Kidney (tissue), 14 donors: Measurements from ENCODE around the gene EPHB1. TPM values are rescaled to one million over a fixed set of nuclear protein-coding genes. Genes with fewer than 3 reads are reported as not detected.

Experiments used
- DNase-seq, 5 donors: peaks; one replicate each; pipeline ENCODE4 v3.0.0-alpha.2; 2013 to 2020
- FAIRE-seq: peaks from 2 replicates; lab custom pipeline; 2012; peaks lifted over from hg19 to GRCh38; lab: Jason Lieb, UNC
- H3K27ac ChIP-seq, 2 donors: one replicate each; pipeline ENCODE4 v1.7.0; 2013; ENCODE audit warnings: low read depth in 2 of 2, low read length in 2 of 2, inconsistent platforms in 1 of 2
- H3K27me3 ChIP-seq: one replicate; pipeline ENCODE4 v1.7.1; 2013; ENCODE audit warnings: low read length, inconsistent platforms; ENCODE audit not compliant: control insufficient read depth, insufficient read depth
- H3K36me3 ChIP-seq, 3 donors: one replicate each; pipeline versions ENCODE4 v1.7.0 to v1.7.1; 2013; ENCODE audit warnings: low read length in 3 of 3, control low read depth in 1 of 3, inconsistent platforms in 1 of 3; ENCODE audit not compliant: insufficient read depth in 3 of 3, control insufficient read depth in 2 of 3
- H3K4me1 ChIP-seq, 3 donors: one replicate each; pipeline versions ENCODE4 v1.7.0 to v1.7.1; 2013; ENCODE audit warnings: low read length in 3 of 3, inconsistent platforms in 1 of 3, low read depth in 1 of 3; ENCODE audit not compliant: control insufficient read depth in 2 of 3, insufficient read depth in 2 of 3
- H3K4me3 ChIP-seq, 3 donors: one replicate each; pipeline versions ENCODE4 v1.7.0 to v1.8.1; 2013; ENCODE audit warnings: low read length in 3 of 3, control low read depth in 1 of 3, inconsistent platforms in 1 of 3
- H3K9ac ChIP-seq, 3 donors: one replicate each; pipeline versions ENCODE4 v1.7.0 to v1.7.1; 2013; ENCODE audit warnings: low read length in 3 of 3, control low read depth in 1 of 3, inconsistent platforms in 1 of 3
- H3K9me3 ChIP-seq, 3 donors: one replicate each; pipeline versions ENCODE4 v1.7.0 to v1.7.1; 2013; ENCODE audit warnings: low read length in 3 of 3, control low read depth in 1 of 3, inconsistent platforms in 1 of 3; ENCODE audit not compliant: control insufficient read depth in 2 of 3, insufficient read depth in 1 of 3
- intact Hi-C: fragments of 100-400 bp; cut with DNase I; formaldehyde crosslinking; loops from one replicate; pipeline ENCODE4 v1.11.1; 2022
- polyA plus RNA-seq: library from polyadenylated mRNA; stranded (reverse); fragments of 350-450 nt; fragmentation: Illumina TruSeq; extraction: RNeasy Lipid Tissue Mini Kit (QIAGEN cat#74804); gene quantifications from one replicate; pipeline ENCODE4 v1.2.3, GENCODE V29; 2014; ENCODE audit warnings: low read depth, low replicate concordance; ENCODE audit not compliant: insufficient read depth
- total RNA-seq: library from RNA; stranded (reverse); fragmentation: NEBNext Ultra II Directional; extraction: Animal tissue kit (Norgen Biotek cat#: 25700); gene quantifications from one replicate; pipeline ENCODE4 v1.2.1, GENCODE V29; 2021
- TF ChIP-seq, protein P1 (sequence below): IDR thresholded peaks from 3 replicates; pipeline ENCODE4 v1.5.1; 2012; ENCODE audit warnings: mild to moderate bottlenecking, moderate library complexity, borderline replicate concordance; ENCODE audit not compliant: insufficient read depth; ENCODE audit errors: extremely low read depth
- donor health status: control.
- donor health status: control.
- donor health status: control.
- donor health status: control.
- donor health status: control.
- donor health status: DM: yes; HTN: yes; CAD: no.
- donor health status: Normal renal cell carcinoma (clear cell type).

EPHB1 gene
- total and polyA plus RNA-seq, 2 donors from 2014 or later, result 0.39 to 3.2 TPM

GRCh38 chr3:134939978-134940377 lies 144.9 kb downstream of the EPHB1 start:
- H3K9ac ChIP-seq, result no peak overlapping the region
- no peak overlapping the region for H3K4me3 ChIP-seq

DNA sequence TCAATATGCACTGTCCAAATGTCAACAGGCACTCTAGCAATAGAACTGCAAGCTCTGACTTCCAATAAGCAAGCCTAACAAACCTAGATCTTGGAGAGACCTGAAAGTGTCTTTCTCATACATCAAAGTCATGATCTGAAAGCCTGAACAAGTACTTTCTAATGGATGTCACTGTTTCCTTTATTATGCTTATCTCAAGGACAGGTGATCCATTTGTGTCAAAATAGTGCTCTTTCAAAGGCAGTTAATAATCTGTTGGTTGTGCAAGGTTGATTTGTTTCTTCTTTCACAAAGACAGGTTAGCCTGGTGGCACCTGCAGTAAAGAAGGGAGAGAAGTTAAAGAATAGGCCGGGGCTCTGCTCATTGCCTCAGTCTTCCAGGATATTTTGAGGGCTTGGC lies 146.8 kb downstream of the EPHB1 start:
- Histone ChIP-seq H3K9ac (no peak overlapping the region), H3K4me3 (no peak overlapping the region), H3K27ac (no peak overlapping the region), H3K4me1 (no peaks in the 10 kb centered on the region), H3K9me3 (no peaks in the 10 kb centered on the region), H3K36me3 (no peaks in the 10 kb centered on the region), H3K27me3 (no peaks in the 10 kb centered on the region)
- TF ChIP-seq, protein P1, sequence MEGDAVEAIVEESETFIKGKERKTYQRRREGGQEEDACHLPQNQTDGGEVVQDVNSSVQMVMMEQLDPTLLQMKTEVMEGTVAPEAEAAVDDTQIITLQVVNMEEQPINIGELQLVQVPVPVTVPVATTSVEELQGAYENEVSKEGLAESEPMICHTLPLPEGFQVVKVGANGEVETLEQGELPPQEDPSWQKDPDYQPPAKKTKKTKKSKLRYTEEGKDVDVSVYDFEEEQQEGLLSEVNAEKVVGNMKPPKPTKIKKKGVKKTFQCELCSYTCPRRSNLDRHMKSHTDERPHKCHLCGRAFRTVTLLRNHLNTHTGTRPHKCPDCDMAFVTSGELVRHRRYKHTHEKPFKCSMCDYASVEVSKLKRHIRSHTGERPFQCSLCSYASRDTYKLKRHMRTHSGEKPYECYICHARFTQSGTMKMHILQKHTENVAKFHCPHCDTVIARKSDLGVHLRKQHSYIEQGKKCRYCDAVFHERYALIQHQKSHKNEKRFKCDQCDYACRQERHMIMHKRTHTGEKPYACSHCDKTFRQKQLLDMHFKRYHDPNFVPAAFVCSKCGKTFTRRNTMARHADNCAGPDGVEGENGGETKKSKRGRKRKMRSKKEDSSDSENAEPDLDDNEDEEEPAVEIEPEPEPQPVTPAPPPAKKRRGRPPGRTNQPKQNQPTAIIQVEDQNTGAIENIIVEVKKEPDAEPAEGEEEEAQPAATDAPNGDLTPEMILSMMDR, result no peak
- DNase-seq, result no peak
- intact Hi-C loops, result no loop called here
- FAIRE-seq, result no peak

More at GRCh38 chr3:134939978-134940377, 144.9 kb downstream of the EPHB1 start:
- TF ChIP-seq, protein P1, result no peak
- FAIRE-seq (no peak), DNase-seq (no peak)
- no peaks in the 10 kb centered on the region for H3K4me1 ChIP-seq
- intact Hi-C loops, result no loop called here
- H3K36me3 ChIP-seq, result no peaks in the 10 kb centered on the region
- H3K27ac ChIP-seq, result no peak overlapping the region
- H3K27me3 ChIP-seq, result no peaks in the 10 kb centered on the region
- no peaks in the 10 kb centered on the region for H3K9me3 ChIP-seq

GRCh38 chr3:134944429-134944828 lies 149.4 kb downstream of the EPHB1 start:
- Histone ChIP-seq H3K4me1 (no peaks in the 10 kb centered on the region), H3K27me3 (no peaks in the 10 kb centered on the region), H3K9me3 (no peaks in the 10 kb centered on the region), H3K36me3 (no peaks in the 10 kb centered on the region), H3K9ac (no peak overlapping the region), H3K4me3 (no peak overlapping the region), H3K27ac (no peak overlapping the region)
- TF ChIP-seq, protein P1, result no peak
- DNase-seq (no peak), FAIRE-seq (no peak)
- intact Hi-C loops, result no loop called here

DNA sequence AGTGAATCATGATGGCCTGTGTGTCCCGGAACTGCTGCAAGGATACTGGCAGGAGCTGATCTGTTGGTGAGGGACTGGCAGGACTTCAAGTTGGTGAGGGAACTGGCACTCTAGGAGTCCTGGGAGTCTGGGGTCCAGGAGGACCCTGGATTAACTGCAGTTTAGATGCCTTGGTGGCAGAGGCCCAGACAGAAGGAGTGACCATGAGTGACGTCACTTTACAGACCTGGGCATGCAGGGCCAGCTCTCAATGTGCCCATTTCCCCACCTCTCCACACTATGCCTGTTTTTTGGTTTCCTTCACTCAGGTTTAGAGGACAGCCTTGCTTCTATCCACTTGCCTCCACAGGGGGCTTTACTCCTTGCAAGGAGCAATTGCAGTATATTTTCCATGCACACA lies 154.1 kb downstream of the EPHB1 start:
- Histone ChIP-seq H3K27ac (no peak overlapping the region), H3K9me3 (peaks cover 0 to 12% (median 0%) of the 10 kb centered on the region in 3 donors), H3K9ac (no peak overlapping the region), H3K4me1 (no peaks in the 10 kb centered on the region), H3K36me3 (no peaks in the 10 kb centered on the region), H3K27me3 (no peaks in the 10 kb centered on the region), H3K4me3 (no peak overlapping the region)
- intact Hi-C loops, result no loop called here
- no peak for FAIRE-seq
- no peak for DNase-seq
- TF ChIP-seq, protein P1, result no peak
